DMS53 treated with DMSO at 0.1 percent for 48 hours (cell line): ENCODE measurements around the gene ANXA7.

ENCODE experiments used
- DNase-seq: peaks from one replicate; lab custom pipeline; 2025; ENCODE audit not compliant: unreplicated experiment; lab: John Stamatoyannopoulos, UW

The ANXA7 gene

DNA sequence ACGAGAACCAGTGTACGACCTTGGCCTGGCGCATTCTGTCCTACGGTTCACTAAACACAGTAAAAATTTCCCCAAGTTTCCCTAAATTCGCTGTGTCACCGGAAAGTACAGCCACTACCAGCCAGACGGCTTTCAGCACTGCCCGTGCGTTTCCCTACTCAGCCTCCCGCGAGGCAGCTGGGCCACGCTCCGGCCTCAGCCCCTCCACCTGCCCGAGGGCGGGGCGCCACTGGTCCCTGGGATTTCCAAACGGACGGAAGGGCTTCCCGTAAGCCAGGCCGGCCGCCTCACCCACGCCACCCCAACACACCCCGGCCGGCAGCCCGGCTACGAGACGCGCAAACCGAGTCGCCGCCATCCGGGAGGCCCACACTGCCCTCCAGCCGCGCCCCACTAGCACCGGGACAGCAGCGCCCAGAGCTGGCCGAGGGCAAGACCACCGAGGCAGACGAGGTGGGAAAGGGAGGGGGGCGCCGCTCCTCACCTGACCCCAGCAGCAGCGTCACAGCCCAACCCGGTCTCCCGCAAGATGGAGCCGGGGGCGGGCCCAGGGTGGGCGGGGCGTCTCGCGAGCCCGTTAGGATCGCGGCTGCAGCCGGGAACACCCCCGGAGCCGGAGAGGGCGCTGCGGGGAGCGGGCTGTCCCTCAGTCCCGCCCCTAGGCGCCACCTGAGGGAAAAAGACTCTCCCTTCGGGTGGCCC lies at the start of gene ANXA7:
Gene ANXA7 (minus strand): TSS at position 531 of the 702 bp plus-strand sequence. CDS start 13,202 bp downstream, outside the sequence.
- peak; percentile 78 for DNase-seq

DNA sequence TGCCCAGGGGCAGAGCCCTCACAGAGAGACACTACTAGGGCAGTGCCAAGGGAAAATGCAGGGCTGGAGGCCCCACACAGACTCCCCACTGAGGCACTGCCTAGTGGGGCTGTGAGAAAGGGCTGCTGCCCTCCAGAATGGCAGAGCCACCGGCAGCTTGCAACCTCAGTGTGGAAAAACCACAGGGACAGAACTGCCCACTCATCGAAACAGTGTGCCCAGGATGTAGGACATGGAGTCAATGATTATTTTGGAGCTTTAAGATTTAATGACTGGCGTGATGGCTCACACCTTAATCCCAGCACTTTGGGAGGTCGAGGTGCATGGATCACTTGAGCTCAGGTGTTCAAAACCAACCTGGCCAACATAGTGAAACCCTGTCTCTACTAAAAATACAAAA lies 47.0 kb upstream of the ANXA7 start:
- no peak for DNase-seq

DNA sequence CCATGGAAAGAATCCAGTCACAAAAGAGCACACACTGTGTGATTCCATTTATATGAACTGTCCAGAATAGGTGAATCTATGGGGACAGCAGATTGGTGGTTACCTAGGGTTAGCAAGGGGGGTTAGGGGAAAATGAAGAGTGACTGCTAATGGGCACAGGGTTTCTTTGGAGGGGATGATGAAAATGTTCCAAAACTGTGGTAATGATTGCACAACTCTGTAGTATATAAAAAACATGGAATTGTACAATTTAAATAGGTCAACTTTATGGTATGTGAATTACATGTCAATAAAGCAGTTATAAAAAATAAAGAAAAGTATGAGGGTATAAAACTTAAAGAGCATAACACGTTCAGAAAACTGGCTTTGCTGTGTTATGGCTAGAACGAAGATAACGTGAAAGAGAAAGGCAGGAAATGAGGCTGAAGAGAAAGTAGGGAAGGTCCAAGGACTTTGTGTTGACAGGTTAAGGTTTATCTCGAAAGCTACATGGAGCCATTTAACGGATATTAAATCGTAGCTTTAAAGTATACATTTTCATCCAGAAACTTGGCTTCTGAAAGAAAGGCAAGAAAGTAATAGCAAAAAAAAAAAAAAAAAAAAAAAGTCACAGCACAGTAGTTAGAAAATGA lies 45.9 kb upstream of the ANXA7 start:
- no peak for DNase-seq

- DNase-seq = no peak
Observed at GRCh38 chr10:73456187-73456890, 42.5 kb upstream of the ANXA7 start.

GRCh38 chr10:73449113-73449512 lies 35.3 kb upstream of the ANXA7 start:
- no peak for DNase-seq

- no peak for DNase-seq
Observed at GRCh38 chr10:73448384-73448783, 34.5 kb upstream of the ANXA7 start.

DNA sequence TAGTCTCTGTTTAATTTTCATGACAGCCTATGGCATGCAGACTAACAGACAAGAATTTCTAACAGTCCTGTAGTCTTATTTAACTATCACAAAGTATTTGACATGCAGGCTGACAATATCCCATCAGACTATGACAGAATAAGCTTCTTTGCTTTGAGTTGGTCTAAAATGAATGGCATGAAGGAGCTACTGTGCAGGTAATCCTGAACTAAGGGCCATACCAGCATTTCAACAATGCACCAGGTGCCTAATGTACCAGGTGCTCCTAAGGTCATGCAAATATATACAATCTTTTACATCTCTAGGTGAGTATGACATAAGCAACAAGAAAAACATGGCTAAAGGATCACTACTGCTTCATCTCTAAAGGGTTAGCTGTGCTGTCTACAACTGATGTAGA lies 33.1 kb upstream of the ANXA7 start:
- DNase-seq = no peak

GRCh38 chr10:73444457-73444856 lies 30.6 kb upstream of the ANXA7 start:
- no peak for DNase-seq

DNA sequence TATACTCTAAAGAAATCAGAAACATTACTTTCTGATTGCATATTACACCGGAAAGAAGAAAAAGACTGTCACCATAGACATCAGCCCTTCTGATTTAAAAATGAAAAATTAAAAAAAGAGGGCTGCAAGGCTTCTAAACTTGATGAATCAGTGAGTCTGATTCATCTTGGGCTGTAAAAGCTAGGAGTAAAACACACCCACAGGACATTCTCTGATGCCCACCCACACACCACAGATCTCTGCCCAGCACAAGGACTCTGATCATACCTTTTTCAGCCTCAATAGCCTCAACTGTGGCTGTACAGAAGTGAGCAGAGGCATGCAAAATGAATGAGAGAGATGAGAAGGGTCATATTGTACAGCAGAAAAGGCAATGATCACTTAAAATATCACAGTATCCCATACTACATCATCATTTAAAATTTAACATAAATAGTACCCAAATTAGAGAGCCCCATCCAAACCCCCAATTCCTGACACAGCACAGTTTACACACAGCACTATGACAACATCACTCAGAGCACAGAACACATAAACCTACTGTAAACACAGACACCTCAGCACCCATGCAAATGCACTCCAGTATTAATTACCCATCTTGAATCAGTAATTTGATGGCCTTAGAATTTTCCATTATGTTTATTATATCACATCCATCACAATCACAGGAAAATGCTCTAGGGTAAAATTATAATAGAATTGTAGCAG lies 25.9 kb upstream of the ANXA7 start:
- DNase-seq = no peak

- DNase-seq = no peak
Observed at GRCh38 chr10:73439055-73439454, 25.2 kb upstream of the ANXA7 start.

- DNase-seq = no peak
Observed at GRCh38 chr10:73433538-73433867, 19.6 kb upstream of the ANXA7 start, which contains the start of gene MSS51. MSS51 (minus strand) TSS chr10:73433561; CDS start chr10:73428284, 5,277 bp downstream.

DNA sequence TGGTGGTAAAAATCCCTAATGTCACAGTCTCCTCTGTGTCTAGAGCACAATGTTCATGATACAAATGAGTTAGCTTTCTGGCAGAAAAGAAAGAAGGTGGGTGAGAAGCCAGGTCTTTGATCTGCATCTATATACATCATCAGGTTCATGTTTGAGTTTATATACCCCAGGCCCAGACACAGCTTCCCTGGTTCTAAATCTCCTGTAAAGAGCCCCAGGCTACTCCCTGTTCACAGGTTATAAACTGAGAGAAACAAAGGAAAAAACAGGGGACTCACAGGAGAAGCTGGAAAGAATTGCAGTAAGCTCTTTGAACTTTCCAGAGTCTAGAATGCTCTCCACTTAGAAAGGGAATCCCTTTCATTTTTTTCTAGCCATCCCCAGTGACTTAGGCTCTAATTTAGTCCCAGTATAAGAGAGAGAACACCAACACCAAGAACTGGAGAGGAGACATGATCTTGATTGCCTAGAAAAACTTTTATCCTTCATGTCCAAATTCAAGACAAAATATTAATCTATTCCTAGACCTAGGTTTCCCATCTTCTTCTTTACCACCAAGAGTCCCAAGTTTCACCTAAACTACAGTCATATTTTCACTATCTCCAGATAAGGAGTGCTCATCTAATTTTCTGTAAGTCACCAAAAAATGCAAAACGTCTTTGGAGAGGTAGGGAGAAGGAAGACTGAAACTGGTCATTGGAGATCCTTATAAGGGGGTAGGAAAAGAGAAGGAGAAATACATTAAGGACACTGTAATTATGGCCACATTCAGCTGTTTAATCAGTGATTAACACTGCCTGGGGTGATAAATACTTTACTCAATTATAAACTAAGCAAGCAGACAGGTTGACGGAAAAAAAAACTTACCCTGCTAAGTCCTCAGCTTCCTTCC lies 19.0 kb upstream of the ANXA7 start:
- DNase-seq = no peak

- no peak for DNase-seq
Observed at GRCh38 chr10:73426318-73426717, 12.5 kb upstream of the ANXA7 start.

DNA sequence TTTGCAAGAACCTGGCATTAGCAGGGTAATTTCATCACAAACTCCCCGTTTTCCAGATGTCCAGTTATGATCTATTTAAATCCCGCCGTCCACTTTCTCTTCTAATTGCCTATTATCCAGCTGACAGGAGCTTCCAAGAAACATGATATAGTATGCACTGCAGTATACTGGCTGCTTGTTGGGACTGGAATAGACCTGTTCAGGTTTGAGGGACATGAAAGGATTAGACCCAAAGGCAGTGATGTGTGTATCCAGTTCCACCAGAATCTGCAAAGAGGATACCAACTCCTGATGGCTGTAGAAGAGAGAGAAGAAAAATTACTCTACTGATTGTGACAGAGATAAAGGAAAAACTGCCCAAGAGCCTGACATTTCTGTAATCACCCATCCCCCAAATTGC lies 10.6 kb upstream of the ANXA7 start:
- no peak for DNase-seq

DNA sequence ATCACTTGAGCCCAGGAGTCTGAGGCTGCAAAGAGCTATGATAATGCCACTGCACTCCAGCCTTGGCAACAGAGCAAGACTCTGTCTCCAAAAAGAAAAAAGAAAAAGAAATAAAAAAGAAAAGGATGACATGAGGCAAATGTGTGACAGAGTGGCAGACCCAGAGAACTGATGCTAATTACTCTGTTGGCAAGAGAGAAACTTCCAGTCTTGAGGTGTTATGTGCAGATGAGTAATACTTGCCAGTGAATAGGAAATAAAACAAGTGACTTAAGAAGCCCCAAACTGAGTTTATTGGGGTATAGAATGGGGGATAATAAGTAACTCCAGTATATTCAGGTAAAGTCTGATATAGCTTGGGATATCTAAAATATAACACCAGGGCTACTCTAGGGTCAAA lies 9.5 kb upstream of the ANXA7 start:
- no peak for DNase-seq

GRCh38 chr10:73416571-73416970 lies 2.7 kb upstream of the ANXA7 start:
- no peak for DNase-seq

DNA sequence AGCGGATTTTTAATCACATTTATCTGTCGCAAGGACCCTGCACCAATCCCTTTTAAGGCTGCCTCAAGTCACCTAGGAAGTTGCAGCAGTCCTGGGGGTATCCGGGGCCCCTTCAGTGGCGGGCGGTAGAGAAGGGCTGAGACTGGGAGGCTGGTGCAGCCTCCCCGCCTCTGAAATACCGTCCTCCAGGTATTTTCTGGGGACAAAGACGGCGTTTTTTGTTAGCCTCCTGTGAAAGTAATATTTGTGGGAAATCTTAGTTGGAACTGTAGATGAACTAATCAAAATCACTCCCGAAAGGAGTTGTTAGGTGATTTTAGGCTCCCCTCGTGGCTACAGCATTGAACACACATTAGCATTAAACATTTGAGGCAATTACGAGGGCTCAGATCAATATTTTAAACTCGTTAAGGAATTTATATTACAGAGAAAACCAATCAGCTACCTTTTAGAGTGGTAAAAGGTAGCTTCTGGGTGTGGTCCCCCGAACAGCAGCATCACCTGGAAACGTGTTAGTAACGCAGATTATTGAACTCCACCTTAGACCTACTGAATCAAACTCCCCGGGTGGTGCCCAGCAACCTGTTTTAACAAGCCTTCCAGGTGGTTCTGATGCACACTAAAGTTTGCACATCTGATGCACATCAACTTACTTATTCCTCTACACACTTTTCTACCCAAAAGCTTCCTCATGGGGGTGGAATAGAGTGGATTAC lies 530 bp upstream of the ANXA7 start:
- DNase-seq = no peak

DNA sequence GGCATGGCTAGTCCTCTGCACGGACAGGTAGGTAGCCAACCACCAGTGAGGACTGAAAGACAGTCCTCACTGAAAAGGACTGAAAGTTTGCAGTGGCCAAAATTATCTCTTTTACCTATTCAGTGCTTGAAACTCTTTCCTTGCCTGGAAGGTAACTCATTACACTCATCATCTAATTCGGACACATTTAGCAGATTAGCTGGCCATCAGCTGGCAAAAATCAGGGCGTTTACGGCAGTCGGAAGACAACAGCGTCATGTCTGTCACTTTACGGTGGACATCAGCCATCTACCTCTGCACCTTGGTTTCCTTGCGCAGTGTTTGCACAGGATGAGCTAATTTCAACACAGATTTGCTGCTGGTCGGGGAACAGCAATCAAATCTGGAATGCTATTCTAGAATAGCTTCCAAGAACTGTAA lies 740 bp downstream of the ANXA7 start:
- peak; percentile 72 for DNase-seq

DNA sequence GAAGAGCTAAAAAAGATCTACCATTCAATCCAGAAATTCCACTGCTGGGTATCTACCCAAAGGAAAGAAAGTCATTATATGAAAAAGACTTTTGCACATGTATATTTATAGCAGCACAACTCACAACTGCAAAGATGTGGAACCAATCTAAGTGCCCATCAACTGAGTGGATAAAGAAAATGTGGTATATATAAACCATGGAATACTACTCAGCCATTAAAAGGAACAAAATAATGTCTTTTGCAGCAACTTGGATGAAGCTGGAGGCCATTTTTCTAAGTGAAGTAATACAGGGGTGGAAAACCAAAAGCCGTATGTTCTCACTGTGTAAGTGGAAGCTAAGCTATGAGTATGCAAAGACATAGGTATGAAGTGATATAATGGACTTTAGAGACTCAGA lies 3.0 kb downstream of the ANXA7 start:
- DNase-seq = no peak

DNA sequence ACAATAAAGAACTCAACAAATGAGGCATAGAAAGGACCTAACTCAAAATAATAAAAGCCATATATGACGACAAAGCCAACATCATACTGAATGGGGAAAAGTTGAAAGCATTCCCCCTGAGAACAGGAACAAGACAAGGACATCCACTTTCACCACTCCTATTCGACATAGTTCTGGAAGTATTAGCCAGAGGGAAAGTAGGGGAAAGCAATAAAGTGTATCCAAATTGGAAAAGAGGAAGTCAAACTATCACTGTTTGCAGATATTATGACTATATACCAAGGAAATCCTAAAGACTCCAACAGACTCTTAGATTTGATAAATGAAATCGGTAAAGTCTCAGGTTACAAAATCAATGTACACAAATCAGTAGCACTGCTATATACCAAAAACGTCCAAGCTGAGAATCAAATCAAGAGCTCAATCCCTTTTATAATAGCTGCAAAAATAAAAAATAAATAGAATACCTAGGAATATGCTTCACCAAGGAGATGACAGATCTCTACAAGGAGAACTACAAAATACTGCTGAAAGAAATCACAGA lies 4.8 kb downstream of the ANXA7 start:
- DNase-seq = no peak
